PC-3 (cell line): Measurements from ENCODE around the gene PFDN4. TPM values are rescaled to one million over a fixed set of nuclear protein-coding genes. Genes with fewer than 3 reads are reported as not detected.

Source experiments
- ATAC-seq: fragments of 200-7000 bp; cut with Tn5 transposase; 2 replicates; pipeline ENCODE4 v1.9.1; 2020; ENCODE audit warnings: mild to moderate bottlenecking, moderate library complexity
- BruUV-seq: library from RNA; stranded (reverse); fragments of 400-500 nt; replicated peaks from 2 replicates; lab custom pipeline; 2021; lab: Mats Ljungman, UMichigan
- CTCF ChIA-PET: fragments of 300-600 bp; sonication (Branson Sonifier 250); formaldehyde crosslinking; loops from one replicate; lab custom pipeline; 2022; ENCODE audit warnings: antibody characterized with exemption; lab: Charles Lee
- POLR2A ChIA-PET: fragments of 300-600 bp; sonication (Branson Sonifier 250); formaldehyde crosslinking; loops from one replicate; lab custom pipeline; 2022; ENCODE audit warnings: antibody characterized with exemption; ENCODE audit not compliant: unreplicated experiment; lab: Charles Lee
- DNase-seq: peaks from one replicate; pipeline ENCODE4 v3.0.0-alpha.2; 2015
- H2AFZ ChIP-seq: fragments of 300-600 bp; sonication (generic); 2 replicates; pipeline ENCODE4 v1.6.0; 2016; ENCODE audit warnings: antibody characterized with exemption, low read length
- H3F3A ChIP-seq: fragments of 300-600 bp; sonication (generic); one replicate; pipeline ENCODE4 v1.6.0; 2017; ENCODE audit warnings: antibody characterized with exemption, low read length, control low read depth, mild to moderate bottlenecking; ENCODE audit not compliant: unreplicated experiment
- H3K27ac ChIP-seq: fragments of 300-600 bp; sonication (generic); 2 replicates; pipeline ENCODE4 v1.5.1; 2016; ENCODE audit warnings: mild to moderate bottlenecking, low read length
- H3K27me3 ChIP-seq: fragments of 300-600 bp; sonication (generic); 2 replicates; pipeline ENCODE4 v1.6.1; 2016; ENCODE audit warnings: low read length, mixed read lengths
- H3K36me3 ChIP-seq: fragments of 300-600 bp; sonication (generic); 2 replicates; pipeline ENCODE4 v1.6.1; 2016; ENCODE audit warnings: low read depth, mixed run types, low read length, mixed read lengths
- H3K4me1 ChIP-seq: fragments of 300-600 bp; sonication (generic); 2 replicates; pipeline ENCODE4 v1.5.1; 2016; ENCODE audit warnings: low read length; ENCODE audit not compliant: insufficient read depth
- H3K4me2 ChIP-seq: fragments of 300-600 bp; sonication (generic); 2 replicates; pipeline ENCODE4 v1.6.0; 2016; ENCODE audit warnings: low read length
- H3K4me3 ChIP-seq: fragments of 300-600 bp; sonication (generic); 2 replicates; pipeline ENCODE4 v1.5.1; 2016; ENCODE audit warnings: mild to moderate bottlenecking, low read length, mixed read lengths
- H3K79me2 ChIP-seq: fragments of 300-600 bp; sonication (generic); 2 replicates; pipeline ENCODE4 v1.6.1; 2017; ENCODE audit warnings: low read length, mixed read lengths
- H3K9ac ChIP-seq: fragments of 300-600 bp; sonication (generic); 2 replicates; pipeline ENCODE4 v1.6.0; 2016; ENCODE audit warnings: mild to moderate bottlenecking, low read length
- H3K9me2 ChIP-seq: fragments of 300-600 bp; sonication (generic); replicated peaks from 2 replicates; pipeline ENCODE4 v1.6.1; 2016; ENCODE audit warnings: mixed run types, low read length, mixed read lengths
- H3K9me3 ChIP-seq: fragments of 300-600 bp; sonication (generic); 2 replicates; pipeline ENCODE4 v1.6.1; 2016; ENCODE audit warnings: low read length, mixed read lengths
- H4K20me1 ChIP-seq: fragments of 300-600 bp; sonication (generic); 2 replicates; pipeline ENCODE4 v1.6.1; 2016; ENCODE audit warnings: low read length, mixed read lengths
- EZH2 ChIP-seq: fragments of 300-600 bp; sonication (generic); IDR thresholded peaks from one replicate; pipeline ENCODE4 v1.6.1; 2017; ENCODE audit warnings: antibody characterized with exemption, mild to moderate bottlenecking, low read length; ENCODE audit not compliant: unreplicated experiment
- EZH2phosphoT487 ChIP-seq: fragments of 300-600 bp; sonication (generic); IDR thresholded peaks from 2 replicates; pipeline ENCODE4 v1.6.1; 2018; ENCODE audit warnings: mild to moderate bottlenecking, antibody characterized with exemption, low read length, borderline replicate concordance
- intact Hi-C: fragments of 100-400 bp; cut with micrococcal nuclease; formaldehyde crosslinking; loops from 2 replicates; pipeline ENCODE4 v1.9.0; 2023
- total RNA-seq: library from RNA; depleted of rRNA; stranded (reverse); fragments of >200 nt; gene quantifications from 2 replicates; pipeline ENCODE4 v1.2.3, GENCODE V29; 2014
- TF ChIP-seq, protein P1 (sequence below): fragments of 300-600 bp; sonication (generic); conservative IDR thresholded peaks from 2 replicates; pipeline ENCODE4 v1.5.1; 2017; ENCODE audit warnings: antibody characterized with exemption, low read depth, mild to moderate bottlenecking, low read length

Gene PFDN4
- total RNA-seq, 1 experiment from 2014 or later, result 122 TPM

DNA sequence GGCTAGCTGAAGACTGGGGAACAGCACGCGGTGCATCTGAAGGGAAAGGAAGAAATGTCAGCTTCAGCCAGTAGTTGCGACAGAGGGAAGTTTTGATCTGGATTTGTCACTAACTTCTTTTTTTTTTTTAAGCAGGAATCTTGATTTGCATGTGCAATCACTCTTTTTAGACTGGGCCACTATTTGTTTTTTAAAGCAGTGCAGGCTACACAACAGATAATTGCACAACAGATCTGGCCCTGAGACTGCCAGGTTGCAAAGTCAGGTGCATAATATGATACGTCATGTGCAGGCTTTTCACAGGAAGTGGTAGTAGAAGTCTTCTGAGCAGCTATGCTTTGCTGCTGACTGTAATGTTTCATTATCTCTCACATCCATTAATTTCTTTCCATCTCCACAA is 13.5 kb downstream of the PFDN4 start:
- ChIA-PET CTCF (interaction anchor here (0.6 kb wide), 1 partner anchor 422 kb away, joined by 4 read pairs; no protein-coding TSS in a partner anchor), POLR2A (no interaction called here)
- no peaks in the 10 kb centered on the region for H3K79me2 ChIP-seq
- H3K9me2 ChIP-seq, result no peaks in the 10 kb centered on the region
- no peaks in the 10 kb centered on the region for H3F3A ChIP-seq
- H3K4me3 ChIP-seq, result no peak overlapping the region
- H4K20me1 ChIP-seq, result no peaks in the 10 kb centered on the region
- no peaks in the 10 kb centered on the region for H3K27me3 ChIP-seq
- H2AFZ ChIP-seq, result no peak overlapping the region
- peaks cover 2% of the 10 kb centered on the region; the same call in 1 of the 2 replicates for H3K36me3 ChIP-seq
- no peaks in the 10 kb centered on the region for H3K4me1 ChIP-seq
- TF ChIP-seq EZH2 (no peak), EZH2phosphoT487 (no peak)
- TF ChIP-seq, protein P1, sequence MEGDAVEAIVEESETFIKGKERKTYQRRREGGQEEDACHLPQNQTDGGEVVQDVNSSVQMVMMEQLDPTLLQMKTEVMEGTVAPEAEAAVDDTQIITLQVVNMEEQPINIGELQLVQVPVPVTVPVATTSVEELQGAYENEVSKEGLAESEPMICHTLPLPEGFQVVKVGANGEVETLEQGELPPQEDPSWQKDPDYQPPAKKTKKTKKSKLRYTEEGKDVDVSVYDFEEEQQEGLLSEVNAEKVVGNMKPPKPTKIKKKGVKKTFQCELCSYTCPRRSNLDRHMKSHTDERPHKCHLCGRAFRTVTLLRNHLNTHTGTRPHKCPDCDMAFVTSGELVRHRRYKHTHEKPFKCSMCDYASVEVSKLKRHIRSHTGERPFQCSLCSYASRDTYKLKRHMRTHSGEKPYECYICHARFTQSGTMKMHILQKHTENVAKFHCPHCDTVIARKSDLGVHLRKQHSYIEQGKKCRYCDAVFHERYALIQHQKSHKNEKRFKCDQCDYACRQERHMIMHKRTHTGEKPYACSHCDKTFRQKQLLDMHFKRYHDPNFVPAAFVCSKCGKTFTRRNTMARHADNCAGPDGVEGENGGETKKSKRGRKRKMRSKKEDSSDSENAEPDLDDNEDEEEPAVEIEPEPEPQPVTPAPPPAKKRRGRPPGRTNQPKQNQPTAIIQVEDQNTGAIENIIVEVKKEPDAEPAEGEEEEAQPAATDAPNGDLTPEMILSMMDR, result no peak
- H3K27ac ChIP-seq, result no peak overlapping the region
- no peaks in the 10 kb centered on the region for H3K9me3 ChIP-seq
- H3K9ac ChIP-seq, result no peak overlapping the region
- intact Hi-C loops, result no loop called here
- no peak for ATAC-seq
- DNase-seq, result no peak
- no TSS peak for BruUV-seq
- no peak overlapping the region for H3K4me2 ChIP-seq

DNA sequence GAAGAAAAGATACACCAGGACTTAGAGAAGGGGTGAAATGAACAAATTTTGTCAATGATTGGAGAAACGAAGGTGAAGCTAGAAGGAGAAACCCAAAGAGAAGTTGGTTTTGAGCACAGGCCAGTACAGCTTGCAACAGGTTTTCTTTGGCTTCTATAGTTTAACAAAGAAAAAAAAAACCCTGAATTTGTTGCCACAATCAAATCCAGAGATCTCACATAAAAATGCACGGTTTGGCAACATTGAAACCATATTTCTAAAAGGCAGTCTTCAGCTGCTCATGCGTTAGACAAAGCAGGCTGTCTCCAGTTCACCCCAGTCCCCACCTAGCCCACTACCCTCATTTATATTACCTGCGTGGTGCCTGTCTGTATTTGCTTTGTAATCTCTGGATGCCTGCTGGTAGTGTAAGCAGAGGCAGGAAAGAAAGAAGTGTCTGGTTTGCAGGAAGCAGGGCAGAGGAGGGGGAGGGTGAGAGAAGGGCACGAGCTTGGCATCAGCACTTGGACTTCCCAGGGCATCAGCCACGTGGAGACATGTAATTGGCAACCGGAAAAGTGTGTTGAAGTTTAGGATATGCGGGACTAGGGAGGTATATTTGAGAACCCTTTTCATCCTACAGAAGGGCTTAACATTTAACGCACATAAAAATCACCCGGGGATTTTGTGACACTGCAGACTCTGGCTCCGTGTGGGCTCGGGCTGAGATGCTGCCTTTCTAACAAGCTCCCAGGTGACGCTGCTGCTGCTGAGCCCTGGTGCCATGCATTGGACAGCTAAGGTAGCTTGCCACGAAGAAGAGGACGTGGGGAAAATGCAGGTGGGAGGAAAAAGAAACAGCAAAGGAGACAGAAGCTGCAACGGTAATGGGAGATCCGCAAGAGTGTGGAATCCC is 14.4 kb downstream of the PFDN4 start:
- no peaks in the 10 kb centered on the region for H3K79me2 ChIP-seq
- no peak for DNase-seq
- no peak for ATAC-seq
- no peaks in the 10 kb centered on the region for H4K20me1 ChIP-seq
- H2AFZ ChIP-seq, result no peak overlapping the region
- no peaks in the 10 kb centered on the region for H3K4me1 ChIP-seq
- H3K36me3 ChIP-seq, result peaks cover 2% of the 10 kb centered on the region; the same call in 1 of the 2 replicates
- ChIA-PET POLR2A (no interaction called here), CTCF (interaction anchor here (0.6 kb wide), 1 partner anchor 421 kb away, joined by 4 read pairs; no protein-coding TSS in a partner anchor)
- no peaks in the 10 kb centered on the region for H3K27me3 ChIP-seq
- H3K27ac ChIP-seq, result no peak overlapping the region
- TF ChIP-seq, protein P1, result no peak
- TF ChIP-seq EZH2phosphoT487, result no peak
- no peak for TF ChIP-seq EZH2
- H3K9me2 ChIP-seq, result no peaks in the 10 kb centered on the region
- H3K4me3 ChIP-seq, result no peak overlapping the region
- H3F3A ChIP-seq, result no peaks in the 10 kb centered on the region
- H3K9ac ChIP-seq, result no peak overlapping the region
- H3K9me3 ChIP-seq, result no peaks in the 10 kb centered on the region
- BruUV-seq, result no TSS peak
- intact Hi-C loops, result no loop called here
- no peak overlapping the region for H3K4me2 ChIP-seq

DNA sequence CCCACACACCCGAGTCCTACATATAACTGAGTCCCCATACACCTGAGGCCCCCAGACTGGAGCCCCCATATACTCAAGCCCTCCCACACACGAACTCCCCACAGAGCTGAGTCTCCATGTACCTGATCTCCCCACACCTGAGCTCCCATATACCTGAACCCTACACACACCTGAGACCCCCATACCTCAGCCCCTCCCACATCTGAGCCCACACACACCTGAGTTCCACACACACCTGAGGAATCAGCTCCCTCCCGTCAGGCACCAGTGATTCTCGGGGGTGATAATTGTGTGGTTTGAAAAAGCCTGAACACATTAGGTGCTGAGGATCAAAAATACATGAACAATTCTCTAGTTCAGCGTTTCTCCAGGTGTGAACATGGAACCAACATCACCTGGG is 15.4 kb downstream of the PFDN4 start:
- Histone ChIP-seq H3K36me3 (no peaks in the 10 kb centered on the region; the same call in 1 of the 2 replicates), H3K9me2 (no peaks in the 10 kb centered on the region), H3K4me3 (no peak overlapping the region), H3K4me1 (no peaks in the 10 kb centered on the region), H3K9me3 (no peaks in the 10 kb centered on the region), H3F3A (no peaks in the 10 kb centered on the region), H3K27ac (no peak overlapping the region), H3K9ac (no peak overlapping the region), H2AFZ (no peak overlapping the region), H3K27me3 (no peaks in the 10 kb centered on the region), H4K20me1 (no peaks in the 10 kb centered on the region), H3K4me2 (no peak overlapping the region), H3K79me2 (no peaks in the 10 kb centered on the region)
- ChIA-PET POLR2A (no interaction called here), CTCF (no interaction called here)
- no peak for TF ChIP-seq EZH2
- TF ChIP-seq EZH2phosphoT487, result no peak
- TF ChIP-seq, protein P1, result no peak
- no TSS peak for BruUV-seq
- intact Hi-C loops, result no loop called here
- DNase-seq (no peak), ATAC-seq (no peak)
